ENCODE measurements around the gene RAD18.

RAD18 gene

DNA sequence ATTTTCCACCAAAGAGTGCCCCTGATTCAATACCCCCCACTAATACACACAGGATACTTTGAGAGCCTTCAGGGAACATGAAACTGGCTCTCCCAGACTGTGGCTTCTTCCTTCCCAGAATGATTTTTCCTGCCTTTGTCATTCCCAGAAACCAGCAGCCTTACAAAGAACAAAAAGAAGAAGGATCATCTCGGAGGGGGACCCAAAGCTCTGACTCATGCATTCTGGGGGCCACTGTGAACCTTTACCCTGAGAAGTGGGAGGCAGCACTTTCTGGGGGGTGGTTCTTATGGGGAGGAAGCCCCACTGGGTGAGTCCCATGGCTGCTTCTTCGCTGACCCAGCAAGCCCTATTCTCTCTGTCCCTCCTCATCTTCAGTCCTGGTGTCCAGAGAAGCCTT lies 44.7 kb upstream of the RAD18 start:
- H4K12ac ChIP-seq (ENCODE audit: low read depth, low read length) = no peak overlapping the region
- H2AFZ ChIP-seq (ENCODE audit: insufficient read depth, low read length, poor library complexity) = no peak overlapping the region
- no peak overlapping the region for H3K14ac ChIP-seq (ENCODE audit: low read length)
- no peak overlapping the region for H3K23ac ChIP-seq (ENCODE audit: low read length)
- peaks cover 3 to 23% of the 10 kb centered on the region in 2 experiments for H3K4me1 ChIP-seq (ENCODE audit: control insufficient read depth in 1 of 2, insufficient read depth in 2 of 2, low read length in 2 of 2)
- no peak for DNase-seq
- H3K36me3 ChIP-seq (ENCODE audit: control insufficient read depth in 1 of 2, insufficient read depth in 2 of 2, low read length in 2 of 2) = no peaks in the 10 kb centered on the region
- no CpG with 5 or more reads among the region's 2 CpGs for WGBS (ENCODE audit: extremely low coverage, insufficient coverage, insufficient read length)
- H2BK5ac ChIP-seq (ENCODE audit: low read depth, low read length, poor library complexity) = no peak overlapping the region
- H2BK12ac ChIP-seq (ENCODE audit: low read length) = no peak overlapping the region
- no peak overlapping the region for H3K9ac ChIP-seq (ENCODE audit: low read length)
- H3K9me3 ChIP-seq (ENCODE audit: insufficient read depth, low read depth, low read length) = no peaks in the 10 kb centered on the region
- no peak overlapping the region for H2AK5ac ChIP-seq (ENCODE audit: low read length)
- no peaks in the 10 kb centered on the region for H3K27me3 ChIP-seq (ENCODE audit: insufficient read depth, low read length)
- no peaks in the 10 kb centered on the region for H3K79me2 ChIP-seq (ENCODE audit: control insufficient read depth, insufficient read depth, low read length, poor library complexity)
- H3K4me3 ChIP-seq (ENCODE audit: low read depth, low read length) = no peak overlapping the region
- no peak overlapping the region for H3K27ac ChIP-seq (ENCODE audit: low read depth, low read length)
- no peak overlapping the region for H3K18ac ChIP-seq (ENCODE audit: low read length)
- H3K4me2 ChIP-seq (ENCODE audit: low read length) = no peak overlapping the region
- H2BK120ac ChIP-seq (ENCODE audit: insufficient read depth, low read length, poor library complexity) = no peak overlapping the region
- peaks cover 3% of the 10 kb centered on the region for H3K79me1 ChIP-seq (ENCODE audit: low read length)
- H4K8ac ChIP-seq (ENCODE audit: low read depth, low read length) = no peak overlapping the region
- H3K4ac ChIP-seq (ENCODE audit: low read depth, low read length) = no peak overlapping the region
- peak overlapping the region; percentile 4 for H4K91ac ChIP-seq (ENCODE audit: low read depth, low read length)

DNA sequence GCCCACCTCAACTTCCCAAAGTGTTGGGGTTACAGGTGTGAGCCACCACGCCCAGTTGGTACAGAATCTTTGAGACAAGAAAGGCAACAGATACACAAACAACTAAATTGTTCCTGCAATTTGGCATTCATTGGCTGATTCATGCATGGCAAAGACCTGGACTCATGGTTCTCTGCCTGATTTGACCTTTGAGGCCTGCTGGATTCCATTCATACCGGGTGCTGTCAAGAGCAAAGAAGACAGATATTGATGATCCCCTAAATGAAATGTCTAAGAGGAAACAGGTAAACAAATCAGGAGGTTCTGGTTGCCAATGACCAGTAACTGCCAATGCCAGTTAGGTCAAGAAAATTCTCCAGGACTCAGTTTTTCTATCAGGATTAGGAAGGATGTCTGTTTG lies 43.9 kb upstream of the RAD18 start:
- Histone ChIP-seq H3K79me2 (ENCODE audit: control insufficient read depth, insufficient read depth, low read length, poor library complexity) (no peaks in the 10 kb centered on the region), H4K8ac (ENCODE audit: low read depth, low read length) (no peak overlapping the region), H3K14ac (ENCODE audit: low read length) (no peak overlapping the region), H3K79me1 (ENCODE audit: low read length) (peaks cover 3% of the 10 kb centered on the region), H2BK12ac (ENCODE audit: low read length) (no peak overlapping the region), H3K4ac (ENCODE audit: low read depth, low read length) (no peak overlapping the region), H3K4me2 (ENCODE audit: low read length) (no peak overlapping the region), H3K36me3 (ENCODE audit: control insufficient read depth in 1 of 2, insufficient read depth in 2 of 2, low read length in 2 of 2) (no peaks in the 10 kb centered on the region), H2AFZ (ENCODE audit: insufficient read depth, low read length, poor library complexity) (no peak overlapping the region), H2BK120ac (ENCODE audit: insufficient read depth, low read length, poor library complexity) (no peak overlapping the region), H3K23ac (ENCODE audit: low read length) (no peak overlapping the region), H3K27ac (ENCODE audit: low read depth, low read length) (no peak overlapping the region), H3K9me3 (ENCODE audit: insufficient read depth, low read depth, low read length) (no peaks in the 10 kb centered on the region), H3K4me3 (ENCODE audit: low read depth, low read length) (no peak overlapping the region), H3K18ac (ENCODE audit: low read length) (no peak overlapping the region), H2AK5ac (ENCODE audit: low read length) (no peak overlapping the region), H3K27me3 (ENCODE audit: insufficient read depth, low read length) (no peaks in the 10 kb centered on the region), H4K91ac (ENCODE audit: low read depth, low read length) (no peak overlapping the region), H2BK5ac (ENCODE audit: low read depth, low read length, poor library complexity) (no peak overlapping the region), H3K9ac (ENCODE audit: low read length) (no peak overlapping the region), H3K4me1 (ENCODE audit: control insufficient read depth in 1 of 2, insufficient read depth in 2 of 2, low read length in 2 of 2) (peaks cover 3 to 23% of the 10 kb centered on the region in 2 experiments), H4K12ac (ENCODE audit: low read depth, low read length) (no peak overlapping the region)
- WGBS (ENCODE audit: extremely low coverage, insufficient coverage, insufficient read length) = no CpG with 5 or more reads among the region's 2 CpGs
- DNase-seq = no peak

DNA sequence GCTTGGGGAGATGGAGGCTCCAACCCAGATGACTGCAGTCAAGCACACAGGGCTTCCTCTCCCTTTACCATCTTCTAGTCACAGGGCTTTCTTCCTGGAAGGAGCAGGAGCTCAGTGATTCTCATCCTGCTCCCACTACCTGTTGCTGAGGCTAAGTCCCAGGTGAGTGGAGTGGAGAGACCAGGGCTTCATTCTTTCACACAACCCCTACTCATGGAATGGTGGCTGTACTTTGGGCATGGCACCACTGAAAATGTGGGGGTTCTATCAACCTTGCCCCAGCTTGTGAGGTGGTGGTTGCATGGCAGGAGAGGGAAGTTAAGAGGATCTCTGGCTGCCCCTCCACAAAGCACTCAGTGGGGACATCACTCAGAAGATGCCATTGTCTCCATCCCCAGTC lies 36.8 kb upstream of the RAD18 start:
- H3K4me1 ChIP-seq (ENCODE audit: control insufficient read depth in 1 of 2, insufficient read depth in 2 of 2, low read length in 2 of 2) = peaks cover 0 to 2% of the 10 kb centered on the region in 2 experiments
- DNase-seq = no peak
- H3K27ac ChIP-seq (ENCODE audit: low read depth, low read length) = no peak overlapping the region
- H2AFZ ChIP-seq (ENCODE audit: insufficient read depth, low read length, poor library complexity) = no peak overlapping the region
- no peak overlapping the region for H4K8ac ChIP-seq (ENCODE audit: low read depth, low read length)
- no peak overlapping the region for H4K91ac ChIP-seq (ENCODE audit: low read depth, low read length)
- no peak overlapping the region for H3K4me3 ChIP-seq (ENCODE audit: low read depth, low read length)
- no peak overlapping the region for H2BK12ac ChIP-seq (ENCODE audit: low read length)
- H2BK120ac ChIP-seq (ENCODE audit: insufficient read depth, low read length, poor library complexity) = no peak overlapping the region
- no peaks in the 10 kb centered on the region for H3K27me3 ChIP-seq (ENCODE audit: insufficient read depth, low read length)
- no peak overlapping the region for H3K14ac ChIP-seq (ENCODE audit: low read length)
- no peaks in the 10 kb centered on the region for H3K36me3 ChIP-seq (ENCODE audit: control insufficient read depth in 1 of 2, insufficient read depth in 2 of 2, low read length in 2 of 2)
- no peak overlapping the region for H3K4ac ChIP-seq (ENCODE audit: low read depth, low read length)
- H2AK5ac ChIP-seq (ENCODE audit: low read length) = no peak overlapping the region
- no peak overlapping the region for H3K23ac ChIP-seq (ENCODE audit: low read length)
- H3K18ac ChIP-seq (ENCODE audit: low read length) = no peak overlapping the region
- H3K79me2 ChIP-seq (ENCODE audit: control insufficient read depth, insufficient read depth, low read length, poor library complexity) = no peaks in the 10 kb centered on the region
- H2BK5ac ChIP-seq (ENCODE audit: low read depth, low read length, poor library complexity) = no peak overlapping the region
- no peak overlapping the region for H4K12ac ChIP-seq (ENCODE audit: low read depth, low read length)
- H3K4me2 ChIP-seq (ENCODE audit: low read length) = no peak overlapping the region
- no peak overlapping the region for H3K9ac ChIP-seq (ENCODE audit: low read length)
- H3K9me3 ChIP-seq (ENCODE audit: insufficient read depth, low read depth, low read length) = no peaks in the 10 kb centered on the region
- H3K79me1 ChIP-seq (ENCODE audit: low read length) = no peaks in the 10 kb centered on the region

DNA sequence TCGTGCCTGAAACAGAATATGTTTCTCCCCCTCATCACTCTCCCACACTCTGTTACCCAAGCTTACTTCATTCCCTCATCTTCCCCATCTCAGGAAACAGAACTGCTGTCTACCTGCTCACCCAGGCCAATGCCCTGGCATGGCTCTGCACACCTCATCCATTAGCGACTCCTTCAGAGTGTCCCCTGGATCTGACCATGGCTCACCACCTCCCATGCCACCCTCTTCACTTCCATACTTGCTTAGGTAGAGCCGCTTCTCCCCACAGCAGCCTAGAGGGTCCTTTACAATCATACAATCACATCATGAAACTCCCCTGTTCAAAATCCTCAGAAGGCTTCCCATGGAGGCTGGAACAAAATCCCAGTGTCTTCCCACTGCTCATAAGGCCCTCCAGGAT lies 33.9 kb upstream of the RAD18 start:
- no peak overlapping the region for H3K4ac ChIP-seq (ENCODE audit: low read depth, low read length)
- H3K9ac ChIP-seq (ENCODE audit: low read length) = no peak overlapping the region
- no peak overlapping the region for H3K23ac ChIP-seq (ENCODE audit: low read length)
- H2BK12ac ChIP-seq (ENCODE audit: low read length) = no peak overlapping the region
- H3K4me2 ChIP-seq (ENCODE audit: low read length) = no peak overlapping the region
- no peaks in the 10 kb centered on the region for H3K79me1 ChIP-seq (ENCODE audit: low read length)
- H3K27ac ChIP-seq (ENCODE audit: low read depth, low read length) = no peak overlapping the region
- H2AK5ac ChIP-seq (ENCODE audit: low read length) = no peak overlapping the region
- no peak overlapping the region for H3K14ac ChIP-seq (ENCODE audit: low read length)
- no peak overlapping the region for H2BK5ac ChIP-seq (ENCODE audit: low read depth, low read length, poor library complexity)
- H3K18ac ChIP-seq (ENCODE audit: low read length) = no peak overlapping the region
- no peak overlapping the region for H4K12ac ChIP-seq (ENCODE audit: low read depth, low read length)
- H2AFZ ChIP-seq (ENCODE audit: insufficient read depth, low read length, poor library complexity) = no peak overlapping the region
- no CpG with 5 or more reads among the region's 3 CpGs for WGBS (ENCODE audit: extremely low coverage, insufficient coverage, insufficient read length)
- H3K4me1 ChIP-seq (ENCODE audit: control insufficient read depth in 1 of 2, insufficient read depth in 2 of 2, low read length in 2 of 2) = peaks cover 0 to 6% of the 10 kb centered on the region in 2 experiments
- H4K91ac ChIP-seq (ENCODE audit: low read depth, low read length) = no peak overlapping the region
- H2BK120ac ChIP-seq (ENCODE audit: insufficient read depth, low read length, poor library complexity) = no peak overlapping the region
- H3K4me3 ChIP-seq (ENCODE audit: low read depth, low read length) = no peak overlapping the region
- H3K36me3 ChIP-seq (ENCODE audit: control insufficient read depth in 1 of 2, insufficient read depth in 2 of 2, low read length in 2 of 2) = no peaks in the 10 kb centered on the region
- H3K9me3 ChIP-seq (ENCODE audit: insufficient read depth, low read depth, low read length) = no peaks in the 10 kb centered on the region
- no peak for DNase-seq
- H3K27me3 ChIP-seq (ENCODE audit: insufficient read depth, low read length) = no peaks in the 10 kb centered on the region
- H3K79me2 ChIP-seq (ENCODE audit: control insufficient read depth, insufficient read depth, low read length, poor library complexity) = no peaks in the 10 kb centered on the region
- H4K8ac ChIP-seq (ENCODE audit: low read depth, low read length) = no peak overlapping the region
